SHP77 (cell line): ENCODE results near the gene VGF.

Source experiments
- DNase-seq, 2 experiments: peaks; one replicate each; lab custom pipeline; 2025; lab: John Stamatoyannopoulos, UW

Gene VGF

DNA sequence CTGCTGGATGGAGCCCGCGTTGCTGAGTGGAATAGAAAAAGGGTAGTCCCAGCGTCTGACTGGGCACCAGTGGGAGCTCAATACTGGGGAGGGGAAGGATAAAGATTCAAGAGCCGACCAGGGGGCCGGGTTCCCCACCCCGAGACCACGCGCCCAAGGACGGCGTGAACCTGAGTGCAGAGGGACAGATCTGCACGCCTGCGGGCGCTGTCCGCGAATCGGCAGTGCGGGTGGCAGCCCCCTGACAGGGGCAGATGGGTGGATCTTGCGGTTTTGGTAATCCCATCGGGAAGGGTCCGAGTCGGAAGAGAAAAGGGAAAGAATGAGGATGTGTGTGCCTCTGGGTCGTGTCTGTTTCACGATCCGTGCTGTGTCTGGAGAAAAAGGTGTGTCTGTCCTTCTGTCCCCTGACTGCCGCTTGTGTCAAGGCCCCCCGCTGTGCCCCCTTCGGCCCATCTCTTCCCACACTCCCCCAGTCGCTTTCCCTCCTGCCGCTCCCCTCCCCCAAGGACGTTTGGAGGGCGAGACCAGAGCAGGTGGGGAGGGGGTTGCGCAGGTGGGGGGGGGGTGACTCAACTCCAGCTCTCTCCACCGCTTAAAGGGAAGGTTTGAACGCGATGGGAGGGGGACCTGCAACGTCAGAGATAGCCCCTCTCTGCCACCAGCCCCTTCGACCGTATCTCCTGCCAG is 734 bp upstream of the VGF start:
- DNase-seq, result no peak

DNA sequence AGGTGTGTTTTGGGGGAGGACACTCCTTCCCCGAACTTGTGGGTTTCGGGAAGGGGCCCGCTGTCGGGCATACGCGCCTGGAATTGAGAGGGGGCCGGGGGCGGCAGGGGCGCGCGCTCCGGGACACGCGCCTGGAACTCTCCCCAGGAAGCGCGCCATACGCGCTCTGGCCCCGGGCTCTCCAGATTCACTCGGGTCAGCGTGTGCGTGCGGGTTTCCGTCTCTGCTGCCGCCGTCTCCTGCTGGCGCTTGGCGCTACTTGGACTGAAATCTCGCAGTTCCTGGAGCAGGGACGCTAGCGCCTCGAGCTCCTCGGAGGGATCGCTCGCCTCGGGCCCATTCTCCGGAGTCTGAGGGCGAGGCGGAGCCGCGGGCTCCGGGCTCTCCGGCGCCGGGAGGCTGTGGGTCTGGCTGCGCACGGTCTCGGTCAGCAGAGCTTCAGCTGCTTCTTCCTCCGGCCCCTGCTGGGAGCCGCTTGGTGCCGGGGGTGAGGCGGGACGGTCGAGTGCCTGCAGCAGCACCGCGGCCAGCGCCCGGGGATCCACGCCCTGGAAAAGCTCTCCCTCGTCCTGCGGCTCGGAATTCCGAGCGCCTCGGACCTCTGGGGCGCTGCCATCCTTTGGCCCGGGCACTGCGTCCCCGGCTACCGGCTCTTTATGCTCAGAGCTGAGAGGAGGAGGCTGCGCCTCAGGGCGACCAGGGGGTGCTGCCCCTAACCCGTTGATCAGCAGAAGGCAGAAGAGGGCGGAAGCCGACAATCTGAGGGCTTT is 1.1 kb downstream of the VGF start:
- DNase-seq, result no peak

- peak; percentile 59 to 67 for DNase-seq
These were observed 1.9 kb downstream of the VGF start for GRCh38 chr7:101163279-101164070.

DNA sequence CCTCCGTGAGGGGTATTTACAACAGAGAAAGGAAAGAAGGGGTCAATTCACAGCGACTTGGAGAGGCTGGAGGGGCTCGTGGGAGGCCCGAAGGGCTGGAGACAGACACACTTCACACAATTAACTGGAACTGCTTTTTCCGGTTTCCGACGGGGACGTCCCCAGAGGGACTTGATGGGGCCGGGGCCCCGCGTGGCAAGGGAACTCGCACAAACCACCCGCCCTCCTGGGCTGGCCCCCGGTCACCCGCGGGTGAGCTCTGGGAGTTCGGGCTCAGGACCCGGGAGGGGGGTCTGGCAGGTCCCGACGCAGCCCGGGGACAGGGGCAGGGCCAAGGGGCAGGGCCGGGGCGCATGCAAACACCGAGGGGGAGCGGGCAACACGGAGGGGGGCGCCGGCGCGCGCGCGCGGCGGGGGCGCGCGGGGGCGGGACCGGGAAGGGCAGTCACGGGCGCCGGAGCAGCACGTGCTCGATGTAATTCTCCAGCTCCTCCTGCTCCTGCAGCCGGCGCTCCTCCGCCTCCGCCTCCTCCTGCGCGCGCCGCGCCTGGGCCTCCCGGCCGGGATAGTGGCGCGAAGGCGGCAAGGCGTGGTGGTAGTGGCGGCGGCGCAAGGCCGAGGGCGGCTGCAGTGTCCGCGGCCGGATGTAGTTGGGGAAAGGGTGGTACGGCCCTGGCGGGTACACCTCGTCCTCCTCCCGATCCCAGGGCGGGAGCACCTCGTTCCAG is 2.7 kb downstream of the VGF start:
- DNase-seq, result peak in 1 of 2 experiments; percentile 67

GRCh38 chr7:101161692-101162471 is 3.5 kb downstream of the VGF start:
- no peak for DNase-seq

DNA sequence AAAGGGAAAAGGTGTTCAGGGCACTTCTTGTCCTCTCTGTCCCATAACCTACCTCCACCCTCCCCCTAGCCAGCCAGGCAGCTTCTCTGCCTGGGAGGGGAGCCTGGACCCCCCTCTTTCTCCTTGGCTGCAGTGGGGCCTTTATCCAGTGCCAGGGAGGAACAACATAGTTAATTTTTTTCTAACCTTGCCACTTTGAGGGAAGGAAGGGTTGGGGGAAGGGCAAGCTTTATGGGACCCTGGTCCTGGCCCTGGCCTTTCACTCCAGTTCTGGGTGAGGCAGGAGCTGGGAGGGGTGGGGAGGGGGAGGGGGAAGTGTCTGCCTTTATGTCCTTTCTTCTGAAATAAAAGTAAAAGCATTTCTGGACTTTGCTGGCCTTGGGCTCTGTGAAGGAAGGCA is 4.5 kb downstream of the VGF start:
- no peak for DNase-seq

- DNase-seq, result no peak
These were observed 5.4 kb downstream of the VGF start for GRCh38 chr7:101159696-101160674.

DNA sequence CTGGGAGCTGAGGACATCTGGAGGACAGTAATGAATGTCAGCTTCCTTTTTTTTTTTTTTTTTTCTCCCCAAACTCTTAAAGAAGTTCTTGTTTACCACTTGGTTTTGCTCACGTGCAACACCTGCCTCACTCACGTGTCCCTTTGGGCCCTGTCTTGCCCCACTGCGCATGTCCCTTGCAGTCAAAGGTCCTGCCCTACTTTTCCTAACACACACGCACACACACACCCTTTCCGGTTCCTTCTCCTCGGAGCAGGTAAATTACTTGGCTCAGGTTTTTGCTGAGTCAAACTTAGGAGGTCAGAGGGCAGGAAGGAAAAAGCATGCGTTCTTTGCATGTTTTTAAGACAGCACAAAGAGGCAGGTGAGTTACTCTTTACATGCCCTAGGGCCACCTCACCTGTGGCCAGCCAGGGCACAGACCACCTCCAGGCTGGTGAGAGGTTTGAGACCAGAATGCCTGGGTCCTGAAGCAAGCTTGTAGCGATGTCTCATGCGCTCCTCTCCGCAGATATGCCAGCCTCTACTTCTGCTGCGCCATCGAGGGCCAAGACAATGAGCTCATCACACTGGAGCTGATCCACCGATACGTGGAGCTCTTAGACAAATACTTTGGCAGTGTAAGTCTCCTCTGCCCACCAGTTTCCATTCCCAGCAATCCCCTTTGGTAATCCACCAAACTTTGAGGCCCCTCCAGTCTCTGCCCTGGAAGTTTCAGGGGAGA is 8.3 kb downstream of the VGF start:
- no peak for DNase-seq

DNA sequence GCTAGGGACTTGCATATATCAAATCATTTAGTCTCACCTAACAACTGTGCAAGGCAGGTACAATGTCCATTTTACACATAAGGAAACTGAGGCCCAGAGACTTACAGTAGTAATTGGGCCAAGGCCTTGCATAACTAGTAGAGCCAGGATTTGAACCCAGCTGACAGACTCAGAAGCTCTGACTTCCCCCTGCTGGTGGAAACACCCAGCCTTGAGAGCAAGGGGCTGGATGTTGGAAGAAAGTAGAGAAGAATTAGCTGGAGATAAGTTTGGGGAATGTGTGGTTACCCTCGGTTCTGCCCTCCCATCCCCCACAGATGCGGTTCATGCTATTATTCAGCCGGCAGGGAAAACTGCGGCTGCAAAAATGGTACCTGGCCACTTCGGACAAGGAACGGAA is 9.1 kb downstream of the VGF start:
- DNase-seq, result no peak

- DNase-seq, result no peak
These were observed 10.1 kb downstream of the VGF start for GRCh38 chr7:101155303-101155702.

- DNase-seq, result no peak
These were observed 10.7 kb downstream of the VGF start for GRCh38 chr7:101154693-101155102.

- DNase-seq, result peak; percentile 91 to 93
These were observed 11.2 kb downstream of the VGF start, which contains the start of gene AP1S1 for GRCh38 chr7:101153969-101154692. Gene AP1S1 (plus strand): TSS chr7:101154476. CDS start chr7:101154515, 39 bp downstream.

DNA sequence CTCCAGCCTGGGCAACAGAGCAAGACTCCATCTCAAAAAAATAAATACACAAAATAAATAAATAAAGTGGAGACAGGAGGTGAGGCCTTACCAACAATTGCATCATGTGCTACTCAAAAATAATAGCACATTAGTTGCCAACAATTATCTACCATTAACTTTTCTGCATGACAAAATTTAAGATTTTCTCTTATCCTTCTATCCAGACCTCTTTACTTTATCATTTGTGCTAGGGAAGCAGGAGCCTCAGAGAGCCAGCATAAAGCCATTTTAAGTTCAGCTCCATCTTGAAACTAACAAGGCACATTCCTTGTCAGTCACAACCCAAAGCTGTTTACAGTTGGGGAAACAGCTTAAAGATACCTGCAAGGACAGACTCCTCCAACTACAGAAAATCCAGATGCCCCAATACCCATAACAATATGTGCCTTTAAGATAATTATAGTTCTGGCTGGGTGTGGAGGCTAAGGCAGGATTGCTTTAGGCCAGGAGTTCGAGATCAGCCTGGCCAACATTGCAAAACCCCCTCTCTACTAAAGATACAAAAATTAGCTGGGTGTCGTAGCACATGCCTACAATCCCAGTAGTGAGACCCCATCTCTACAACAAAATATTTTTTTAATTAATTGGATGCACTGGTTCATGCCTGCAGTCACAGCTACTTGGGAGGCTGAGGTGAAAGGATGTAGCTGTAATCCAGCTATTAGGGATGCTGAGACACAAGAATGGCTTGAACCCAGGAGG is 13.3 kb downstream of the VGF start:
- no peak for DNase-seq

GRCh38 chr7:101140746-101141382 is 24.5 kb downstream of the VGF start:
- DNase-seq, result no peak

DNA sequence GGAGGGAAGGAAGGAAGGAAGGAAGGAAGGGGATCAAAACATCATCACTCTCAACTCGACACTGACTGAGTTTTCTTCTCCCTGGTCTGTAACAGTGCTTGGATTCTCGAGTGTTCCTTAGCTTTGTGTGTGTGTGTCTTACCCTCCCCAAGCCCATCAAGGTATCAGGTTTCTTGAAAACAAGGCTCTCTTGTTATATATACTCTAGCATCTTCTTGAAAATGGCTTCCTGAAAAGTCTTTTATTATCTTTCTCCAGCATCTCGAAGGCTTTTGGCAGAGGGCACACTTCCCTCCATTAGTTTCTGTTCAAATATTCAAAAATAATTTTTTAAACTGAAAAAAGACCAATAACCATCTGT is 25.1 kb downstream of the VGF start:
- no peak for DNase-seq

DNA sequence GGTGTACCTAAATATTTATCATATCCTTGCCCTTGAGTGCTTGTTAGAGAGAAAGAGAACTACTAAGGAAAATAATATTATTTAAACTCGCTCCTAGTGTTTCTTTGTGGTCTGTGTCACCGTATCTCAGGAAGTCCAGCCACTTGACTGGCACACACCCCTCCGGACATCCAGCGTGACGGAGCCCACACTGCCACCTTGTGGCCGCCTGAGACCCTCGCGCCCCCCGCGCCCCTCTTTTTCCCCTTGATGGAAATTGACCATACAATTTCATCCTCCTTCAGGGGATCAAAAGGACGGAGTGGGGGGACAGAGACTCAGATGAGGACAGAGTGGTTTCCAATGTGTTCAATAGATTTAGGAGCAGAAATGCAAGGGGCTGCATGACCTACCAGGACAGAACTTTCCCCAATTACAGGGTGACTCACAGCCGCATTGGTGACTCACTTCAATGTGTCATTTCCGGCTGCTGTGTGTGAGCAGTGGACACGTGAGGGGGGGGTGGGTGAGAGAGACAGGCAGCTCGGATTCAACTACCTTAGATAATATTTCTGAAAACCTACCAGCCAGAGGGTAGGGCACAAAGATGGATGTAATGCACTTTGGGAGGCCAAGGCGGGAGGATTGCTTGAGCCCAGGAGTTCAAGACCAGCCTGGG is 27.0 kb downstream of the VGF start:
- peak; percentile 78 to 88 for DNase-seq

DNA sequence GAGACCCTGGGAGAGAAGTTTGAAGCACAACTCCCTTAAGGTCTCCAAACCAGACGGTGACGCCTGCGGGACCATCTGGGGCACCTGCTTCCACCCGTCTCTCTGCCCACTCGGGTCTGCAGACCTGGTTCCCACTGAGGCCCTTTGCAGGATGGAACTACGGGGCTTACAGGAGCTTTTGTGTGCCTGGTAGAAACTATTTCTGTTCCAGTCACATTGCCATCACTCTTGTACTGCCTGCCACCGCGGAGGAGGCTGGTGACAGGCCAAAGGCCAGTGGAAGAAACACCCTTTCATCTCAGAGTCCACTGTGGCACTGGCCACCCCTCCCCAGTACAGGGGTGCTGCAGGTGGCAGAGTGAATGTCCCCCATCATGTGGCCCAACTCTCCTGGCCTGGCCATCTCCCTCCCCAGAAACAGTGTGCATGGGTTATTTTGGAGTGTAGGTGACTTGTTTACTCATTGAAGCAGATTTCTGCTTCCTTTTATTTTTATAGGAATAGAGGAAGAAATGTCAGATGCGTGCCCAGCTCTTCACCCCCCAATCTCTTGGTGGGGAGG is 27.6 kb downstream of the VGF start:
- DNase-seq, result no peak
